Mesenteric fat pad (tissue), 1 donor: Measurements from ENCODE around the gene PKD1. TPM values are rescaled to one million over a fixed set of nuclear protein-coding genes. Genes with fewer than 3 reads are reported as not detected.

ENCODE experiments used
- DNase-seq: peaks from one replicate; pipeline ENCODE4 v3.0.0-alpha.2; 2020; ENCODE audit warnings: low spot score
- total RNA-seq: library from RNA; stranded (reverse); fragmentation: NEBNext Ultra II Directional; extraction: Animal tissue kit (Norgen Biotek cat#: 25700); gene quantifications from one replicate; pipeline ENCODE4 v1.2.1, GENCODE V29; 2021
- donor health status: DM: yes; HTN: yes; CAD: no.

PKD1 gene
- total RNA-seq, 1 donor from 2014 or later = 99.4 TPM

DNA sequence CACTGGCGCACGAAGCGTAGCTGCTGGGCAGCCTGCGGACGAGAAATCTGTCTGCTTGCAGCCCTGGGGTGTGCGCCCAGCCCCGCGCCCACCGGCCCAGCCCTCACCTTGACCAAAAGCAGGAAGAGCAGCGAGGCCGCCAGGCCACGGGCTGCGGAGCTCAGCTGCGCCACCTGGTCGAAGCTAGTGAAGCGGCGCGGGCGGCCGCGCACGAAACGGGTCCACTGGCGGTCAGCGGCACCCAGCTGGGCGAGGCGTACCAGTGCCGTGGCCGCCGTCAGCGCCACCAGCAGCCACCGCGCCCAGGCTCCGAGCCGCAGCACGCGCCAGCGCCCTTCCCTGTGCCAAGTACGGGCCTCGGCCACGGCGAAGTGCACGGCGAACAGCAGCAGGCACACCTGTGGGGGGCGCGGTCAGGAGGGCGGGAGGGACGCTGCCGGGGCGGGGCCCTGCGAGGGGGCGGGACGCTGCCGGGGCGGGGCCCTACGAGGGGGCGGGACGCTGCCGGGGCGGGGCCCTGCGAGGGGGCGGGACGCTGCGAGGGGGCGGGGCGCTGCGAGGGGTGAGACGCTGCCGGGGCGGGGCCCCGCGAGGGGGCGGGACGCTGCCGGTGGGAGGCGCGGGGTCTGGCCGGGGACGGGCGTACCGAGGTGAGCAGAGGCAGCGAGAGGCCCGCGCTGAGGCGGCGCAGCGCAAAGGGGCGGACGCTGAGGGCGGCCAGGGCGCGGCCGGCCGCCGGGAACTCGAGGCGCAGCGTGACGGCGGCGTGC lies 44.7 kb downstream of the PKD1 start:
- no peak for DNase-seq

GRCh38 chr16:2090481-2090776 lies 45.3 kb downstream of the PKD1 start:
- DNase-seq = no peak

GRCh38 chr16:2089706-2090480 lies 45.8 kb downstream of the PKD1 start:
- DNase-seq = no peak

- no peak for DNase-seq
Observed at GRCh38 chr16:2088759-2089358, 46.8 kb downstream of the PKD1 start.

DNA sequence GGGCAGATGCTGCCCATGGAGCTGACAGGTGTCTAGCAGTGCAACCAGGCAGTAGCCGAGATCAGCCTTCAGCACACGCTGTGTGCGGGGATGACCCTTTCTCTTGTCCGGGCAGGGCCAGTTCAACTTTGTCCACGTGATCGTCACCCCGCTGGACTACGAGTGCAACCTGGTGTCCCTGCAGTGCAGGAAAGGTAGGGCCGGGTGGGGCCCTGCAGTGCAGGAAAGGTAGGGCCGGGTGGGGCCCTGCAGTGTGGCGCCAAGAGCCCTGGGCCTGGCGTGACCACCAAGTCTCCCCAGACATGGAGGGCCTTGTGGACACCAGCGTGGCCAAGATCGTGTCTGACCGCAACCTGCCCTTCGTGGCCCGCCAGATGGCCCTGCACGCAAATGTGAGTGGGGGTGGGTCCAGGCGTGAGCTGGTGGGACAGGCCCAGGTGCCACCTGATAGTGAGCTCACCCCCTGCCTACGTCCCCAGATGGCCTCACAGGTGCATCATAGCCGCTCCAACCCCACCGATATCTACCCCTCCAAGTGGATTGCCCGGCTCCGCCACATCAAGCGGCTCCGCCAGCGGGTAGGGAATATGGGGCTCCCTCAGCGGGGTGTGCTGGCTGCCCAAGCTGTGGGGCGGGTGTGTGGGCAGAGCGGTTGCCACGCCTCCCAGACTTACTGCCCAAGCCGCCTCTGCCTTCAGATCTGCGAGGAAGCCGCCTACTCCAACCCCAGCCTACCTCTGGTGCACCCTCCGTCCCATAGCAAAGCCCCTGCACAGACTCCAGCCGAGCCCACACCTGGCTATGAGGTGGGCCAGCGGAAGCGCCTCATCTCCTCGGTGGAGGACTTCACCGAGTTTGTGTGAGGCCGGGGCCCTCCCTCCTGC lies 47.7 kb downstream of the PKD1 start:
- DNase-seq = no peak

DNA sequence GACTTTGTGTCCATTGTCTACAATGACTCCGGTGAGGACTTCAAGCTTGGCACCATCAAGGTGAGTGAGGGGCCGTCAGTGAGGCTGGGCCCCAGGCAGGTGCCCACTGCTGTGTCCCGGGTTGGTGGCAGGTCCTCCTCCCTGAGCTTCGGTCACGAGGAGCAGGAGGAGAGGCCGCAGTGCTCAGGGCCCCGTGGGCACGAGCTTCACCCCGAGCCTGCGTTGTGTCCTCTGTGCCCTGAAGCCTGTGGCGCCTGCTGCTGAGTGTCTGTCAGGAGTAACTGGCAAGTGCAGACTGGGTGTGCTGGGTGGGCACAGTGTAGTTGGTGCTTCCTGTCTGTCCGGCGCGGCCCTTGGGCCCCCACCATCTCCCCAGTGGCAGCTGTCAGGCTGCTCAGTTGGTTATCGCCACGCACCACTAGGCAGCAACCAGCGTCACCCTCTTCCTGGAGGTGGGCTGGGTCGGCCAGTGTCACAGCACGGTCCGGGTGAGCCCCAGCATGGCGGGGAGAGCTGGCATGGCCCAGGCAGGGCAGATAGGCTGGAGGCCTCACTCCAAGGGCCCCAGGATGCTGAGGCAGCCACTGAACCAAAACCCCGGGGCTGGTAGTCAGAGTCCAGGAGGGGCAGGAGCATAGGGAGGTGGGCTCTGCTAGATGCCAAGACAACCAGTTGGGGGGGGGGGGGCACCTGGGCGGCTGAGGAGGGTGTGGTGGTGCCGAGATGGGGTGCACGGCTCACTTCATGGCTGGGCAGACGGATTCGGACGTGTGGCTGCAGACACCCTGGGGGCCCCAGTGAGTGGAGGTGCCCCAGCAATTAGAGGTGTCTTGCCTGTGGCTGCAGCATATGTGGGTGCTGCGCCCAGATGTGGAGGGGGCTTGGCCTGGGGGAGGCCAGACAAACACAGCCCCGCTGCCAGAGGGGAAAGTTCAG lies 48.6 kb downstream of the PKD1 start:
- no peak for DNase-seq

DNA sequence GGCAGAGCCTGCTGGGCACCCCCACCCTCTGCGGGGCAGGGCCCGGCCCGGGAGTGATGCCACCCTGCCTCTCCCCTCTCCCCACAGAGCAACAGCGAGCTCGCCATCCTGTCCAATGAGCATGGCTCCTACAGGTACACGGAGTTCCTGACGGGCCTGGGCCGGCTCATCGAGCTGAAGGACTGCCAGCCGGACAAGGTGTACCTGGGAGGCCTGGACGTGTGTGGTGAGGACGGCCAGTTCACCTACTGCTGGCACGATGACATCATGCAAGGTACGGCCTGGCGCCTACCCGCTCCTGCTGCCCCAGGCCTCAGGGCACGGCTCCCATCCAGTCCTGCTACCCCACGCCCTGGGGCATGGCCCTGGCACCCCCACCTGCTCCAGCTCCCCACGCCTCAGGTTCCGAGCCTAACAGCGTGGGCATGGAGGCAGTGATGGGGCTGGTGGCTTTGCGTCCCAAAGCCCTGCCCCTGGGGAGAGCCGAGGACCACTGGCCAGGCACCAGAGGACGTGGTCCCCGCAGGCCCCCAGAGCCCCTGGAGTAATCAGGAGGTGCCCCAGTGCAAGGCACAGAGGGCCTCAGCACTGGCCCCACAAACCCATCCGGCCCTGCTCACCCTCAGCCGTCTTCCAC lies 49.5 kb downstream of the PKD1 start:
- DNase-seq = no peak

- no peak for DNase-seq
Observed at GRCh38 chr16:2085669-2086068, 50.0 kb downstream of the PKD1 start.

GRCh38 chr16:2084895-2085625 lies 50.6 kb downstream of the PKD1 start:
- no peak for DNase-seq

- no peak for DNase-seq
Observed at GRCh38 chr16:2083876-2084780, 51.6 kb downstream of the PKD1 start.

DNA sequence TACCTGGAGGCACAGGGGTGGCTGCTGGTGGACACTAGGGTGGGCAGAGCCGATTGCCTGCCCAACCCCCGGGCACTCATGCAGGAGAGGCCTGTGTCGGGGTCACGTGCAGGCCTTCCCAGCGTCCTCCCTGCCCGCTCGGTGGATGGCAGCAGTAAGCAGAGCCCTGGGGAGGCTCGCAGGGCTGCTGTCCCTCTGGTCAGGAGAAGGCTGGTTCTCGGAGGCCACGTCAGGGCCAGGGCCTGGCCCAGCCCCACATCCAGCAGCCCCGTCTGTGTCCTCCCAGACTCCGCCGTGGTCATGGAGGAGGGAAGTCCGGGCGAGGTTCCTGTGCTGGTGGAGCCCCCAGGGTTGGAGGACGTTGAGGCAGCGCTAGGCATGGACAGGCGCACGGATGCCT lies 52.3 kb downstream of the PKD1 start:
- no peak for DNase-seq

- DNase-seq = no peak
Observed at GRCh38 chr16:2082983-2083364, 52.7 kb downstream of the PKD1 start.

DNA sequence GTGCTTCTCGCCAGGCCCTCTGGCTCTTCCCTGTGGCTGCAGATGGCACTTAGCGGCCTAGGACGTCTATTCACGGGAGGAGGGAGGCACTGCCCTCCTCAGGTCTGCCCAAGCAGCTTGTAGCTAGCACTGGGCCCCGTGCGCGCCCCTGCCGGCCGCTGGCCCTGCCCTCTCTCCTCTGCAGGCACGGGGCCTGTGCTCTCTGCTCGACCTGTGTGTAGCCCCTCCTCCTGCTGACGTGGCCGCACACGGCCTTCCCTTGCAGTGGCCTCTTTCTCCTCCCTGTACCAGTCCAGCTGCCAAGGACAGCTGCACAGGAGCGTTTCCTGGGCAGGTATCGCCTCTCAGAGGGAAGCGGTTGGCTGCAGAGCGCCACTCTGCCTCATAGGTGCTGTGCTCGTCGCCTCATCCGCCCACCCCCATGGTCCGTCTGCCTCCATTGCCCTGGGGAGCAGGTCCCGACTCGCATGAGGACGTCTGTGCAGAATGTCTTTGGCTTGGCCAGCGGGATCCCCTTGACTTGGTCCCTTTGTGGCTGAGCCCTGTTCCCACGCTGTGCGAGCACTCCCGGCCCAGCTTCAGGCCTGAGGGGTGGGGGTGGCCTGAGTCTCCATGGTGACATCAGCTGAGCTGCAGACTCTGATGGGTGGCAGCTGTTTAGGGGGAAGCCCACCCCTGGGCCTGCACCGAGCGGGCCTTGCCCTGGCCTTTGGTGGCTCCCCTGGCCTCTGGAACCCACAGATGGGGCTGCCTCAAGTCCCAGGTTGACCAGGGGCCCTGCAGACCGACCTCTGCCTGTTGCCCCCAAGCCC lies 53.3 kb downstream of the PKD1 start:
- DNase-seq = no peak

DNA sequence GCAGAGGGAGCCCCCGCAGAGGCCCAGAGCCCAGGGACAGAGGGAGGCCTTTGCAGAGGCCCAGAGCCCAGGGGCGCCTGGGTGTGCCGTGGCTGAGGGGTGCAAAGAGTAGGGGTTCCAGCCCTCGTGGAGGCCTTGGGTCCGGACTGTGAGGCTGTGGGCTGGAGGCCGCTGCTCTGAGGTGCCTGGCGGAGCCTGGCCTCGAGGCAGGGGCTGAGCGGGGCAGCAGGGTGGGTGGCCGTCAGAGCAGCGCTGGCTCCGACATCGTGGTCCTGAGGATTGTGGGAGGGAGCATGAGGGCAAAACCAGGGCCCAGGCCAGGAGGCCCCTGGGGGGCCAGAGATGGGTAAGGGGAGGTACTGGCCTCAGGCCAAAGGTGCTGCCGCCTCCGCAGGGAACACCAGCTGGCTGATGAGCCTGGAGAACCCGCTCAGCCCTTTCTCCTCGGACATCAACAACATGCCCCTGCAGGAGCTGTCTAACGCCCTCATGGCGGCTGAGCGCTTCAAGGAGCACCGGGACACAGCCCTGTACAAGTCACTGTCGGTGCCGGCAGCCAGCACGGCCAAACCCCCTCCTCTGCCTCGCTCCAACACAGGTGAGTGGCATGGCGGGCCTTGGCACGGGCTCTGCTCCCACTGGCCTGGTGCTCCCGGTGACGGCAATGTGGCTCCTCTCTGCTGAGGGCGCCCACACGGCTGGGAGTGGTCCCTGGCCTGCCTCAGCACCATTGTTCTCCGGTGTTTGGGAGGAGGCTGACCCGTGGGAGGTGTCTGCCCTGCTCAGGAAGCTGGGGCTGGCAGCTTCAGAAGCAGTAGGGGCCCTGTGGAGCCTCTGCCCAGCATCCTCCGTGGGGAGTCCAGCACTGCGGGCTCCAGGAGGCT lies 54.3 kb downstream of the PKD1 start:
- no peak for DNase-seq

GRCh38 chr16:2079991-2080390 lies 55.7 kb downstream of the PKD1 start:
- no peak for DNase-seq

- DNase-seq = no peak
Observed at GRCh38 chr16:2079311-2079800, 56.3 kb downstream of the PKD1 start.
